SK-N-MC (cell line): Measurements from ENCODE around the gene MTHFS.

Experiments used
- DNase-seq: peaks from one replicate; pipeline ENCODE4 v3.0.0-alpha.2; 2011; ENCODE audit warnings: low read depth, low spot score
- H3K27ac ChIP-seq: fragments of 200-600 bp; sonication (generic); 2 replicates; pipeline ENCODE4 v1.5.1; 2016; ENCODE audit warnings: mixed run types
- H3K36me3 ChIP-seq: fragments of 200-600 bp; sonication (generic); 2 replicates; pipeline ENCODE4 v1.6.1; 2017; ENCODE audit warnings: antibody characterized with exemption, low read length, mixed read lengths; ENCODE audit not compliant: insufficient read depth
- H3K4me3 ChIP-seq: fragments of 200-600 bp; sonication (generic); 2 replicates; pipeline ENCODE4 v1.5.1; 2016
- H3K9ac ChIP-seq: fragments of 200-600 bp; sonication (generic); 2 replicates; pipeline ENCODE4 v1.8.0; 2017; ENCODE audit warnings: mixed run types, mixed read lengths; ENCODE audit not compliant: insufficient read length
- H3K9me3 ChIP-seq: fragments of 200-600 bp; sonication (generic); 2 replicates; pipeline ENCODE4 v1.6.1; 2017; ENCODE audit warnings: low read depth, mild to moderate bottlenecking, antibody characterized with exemption, low read length, moderate library complexity, mixed read lengths
- EZH2 ChIP-seq: fragments of 200-600 bp; sonication (generic); IDR thresholded peaks from one replicate; pipeline ENCODE4 v1.6.1; 2017; ENCODE audit warnings: antibody characterized with exemption
- FOXP2 ChIP-seq: optimal IDR thresholded peaks from 2 replicates; pipeline ENCODE3; 2011; ENCODE audit warnings: mild to moderate bottlenecking, moderate library complexity; ENCODE audit not compliant: insufficient read depth; ENCODE audit errors: extremely low read length, control extremely low read depth
- POLR2AphosphoS5 ChIP-seq: IDR thresholded peaks from 2 replicates; pipeline ENCODE4 v1.6.1; 2012; ENCODE audit warnings: mild to moderate bottlenecking, low read depth, low read length, borderline replicate concordance

MTHFS gene

GRCh38 chr15:79846539-79846938, 50.3 kb downstream of the MTHFS start:
- Histone ChIP-seq H3K27ac (no peak overlapping the region), H3K9me3 (no peaks in the 10 kb centered on the region), H3K36me3 (no peaks in the 10 kb centered on the region), H3K9ac (no peak overlapping the region), H3K4me3 (no peak overlapping the region)
- TF ChIP-seq POLR2AphosphoS5 (no peak), EZH2 (no peak), FOXP2 (no peak)
- DNase-seq = no peak

- no peak overlapping the region for H3K4me3 ChIP-seq
- H3K9me3 ChIP-seq = no peaks in the 10 kb centered on the region
- H3K9ac ChIP-seq = no peak overlapping the region
- DNase-seq = no peak
- no peak for TF ChIP-seq FOXP2
- no peak for TF ChIP-seq EZH2
- no peak for TF ChIP-seq POLR2AphosphoS5
- no peak overlapping the region for H3K27ac ChIP-seq
- no peaks in the 10 kb centered on the region for H3K36me3 ChIP-seq
These were observed 52.6 kb downstream of the MTHFS start for GRCh38 chr15:79844221-79844620.

GRCh38 chr15:79837846-79838245, 59.0 kb downstream of the MTHFS start:
- no peak overlapping the region for H3K4me3 ChIP-seq
- no peak overlapping the region for H3K27ac ChIP-seq
- no peak for DNase-seq
- H3K9ac ChIP-seq = no peak overlapping the region
- no peaks in the 10 kb centered on the region for H3K36me3 ChIP-seq
- no peak for TF ChIP-seq EZH2
- no peak for TF ChIP-seq FOXP2
- no peak for TF ChIP-seq POLR2AphosphoS5
- no peaks in the 10 kb centered on the region for H3K9me3 ChIP-seq

- H3K9ac ChIP-seq = no peak overlapping the region
- no peaks in the 10 kb centered on the region for H3K36me3 ChIP-seq
- DNase-seq = no peak
- no peaks in the 10 kb centered on the region for H3K9me3 ChIP-seq
- no peak for TF ChIP-seq POLR2AphosphoS5
- no peak for TF ChIP-seq EZH2
- TF ChIP-seq FOXP2 = no peak
- no peak overlapping the region for H3K27ac ChIP-seq
- H3K4me3 ChIP-seq = no peak overlapping the region
These were observed 62.3 kb downstream of the MTHFS start for GRCh38 chr15:79834495-79834894.

DNA sequence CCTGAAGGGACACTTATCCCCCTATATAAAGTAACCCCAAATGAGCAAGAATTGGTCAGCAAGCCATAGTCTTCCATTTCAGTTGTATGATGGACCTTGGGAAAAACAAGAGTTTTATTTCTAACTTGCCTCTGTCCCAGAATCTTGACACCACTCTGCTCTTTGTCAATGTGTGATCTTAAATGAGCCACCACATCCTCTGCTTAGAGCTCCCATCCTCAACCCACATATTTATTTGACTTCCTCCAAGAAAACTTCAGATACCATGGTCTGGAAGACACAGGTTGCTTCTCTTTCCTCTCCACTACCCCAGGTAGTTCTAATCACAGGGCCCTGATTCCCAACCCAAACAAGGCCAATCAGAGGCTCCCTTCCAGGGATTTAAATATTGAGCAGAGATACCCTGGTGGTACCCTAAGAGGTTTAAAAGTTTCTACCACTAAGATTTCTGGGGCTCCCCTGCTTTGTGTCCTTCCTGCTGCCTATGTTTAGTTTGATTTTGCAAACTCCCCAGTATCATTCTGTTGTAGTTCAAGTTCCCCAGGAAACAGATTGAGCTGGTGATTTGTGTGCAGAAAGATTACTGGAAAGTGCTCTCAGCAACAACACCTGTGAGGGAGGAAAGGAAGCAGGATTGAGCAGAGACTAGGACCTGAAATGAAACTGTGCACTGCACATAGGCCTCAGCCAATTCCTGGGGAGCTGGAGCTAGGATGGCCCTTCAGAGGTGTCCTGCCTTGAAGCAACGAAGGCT, 64.3 kb downstream of the MTHFS start:
- TF ChIP-seq POLR2AphosphoS5 = no peak
- TF ChIP-seq FOXP2 = no peak
- TF ChIP-seq EZH2 = no peak
- no peak overlapping the region for H3K4me3 ChIP-seq
- H3K9me3 ChIP-seq = no peaks in the 10 kb centered on the region
- DNase-seq = no peak
- H3K36me3 ChIP-seq = no peaks in the 10 kb centered on the region
- H3K9ac ChIP-seq = no peak overlapping the region
- no peak overlapping the region for H3K27ac ChIP-seq

DNA sequence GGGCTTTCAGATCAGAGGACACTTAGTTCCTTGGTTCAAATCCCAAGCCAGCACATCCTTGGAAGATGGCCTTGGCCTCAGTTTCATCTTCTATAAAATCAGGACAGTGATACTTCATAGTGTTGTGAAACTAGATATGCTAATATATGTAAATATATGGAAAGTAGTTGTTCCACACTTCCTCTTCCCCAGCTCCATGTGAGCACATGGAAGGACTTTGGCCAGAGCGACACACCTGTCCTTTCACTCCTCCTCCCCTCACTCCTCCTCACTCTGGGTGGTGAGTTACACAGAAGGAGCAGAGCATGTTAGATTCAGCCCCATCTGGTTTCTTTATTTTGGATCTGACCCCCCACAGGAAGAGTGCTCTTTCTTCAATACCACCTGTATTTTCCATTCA, 65.2 kb downstream of the MTHFS start:
- no peak for DNase-seq
- H3K4me3 ChIP-seq = no peak overlapping the region
- no peaks in the 10 kb centered on the region for H3K9me3 ChIP-seq
- H3K9ac ChIP-seq = no peak overlapping the region
- no peak overlapping the region for H3K27ac ChIP-seq
- H3K36me3 ChIP-seq = no peaks in the 10 kb centered on the region
- no peak for TF ChIP-seq POLR2AphosphoS5
- no peak for TF ChIP-seq FOXP2
- no peak for TF ChIP-seq EZH2

DNA sequence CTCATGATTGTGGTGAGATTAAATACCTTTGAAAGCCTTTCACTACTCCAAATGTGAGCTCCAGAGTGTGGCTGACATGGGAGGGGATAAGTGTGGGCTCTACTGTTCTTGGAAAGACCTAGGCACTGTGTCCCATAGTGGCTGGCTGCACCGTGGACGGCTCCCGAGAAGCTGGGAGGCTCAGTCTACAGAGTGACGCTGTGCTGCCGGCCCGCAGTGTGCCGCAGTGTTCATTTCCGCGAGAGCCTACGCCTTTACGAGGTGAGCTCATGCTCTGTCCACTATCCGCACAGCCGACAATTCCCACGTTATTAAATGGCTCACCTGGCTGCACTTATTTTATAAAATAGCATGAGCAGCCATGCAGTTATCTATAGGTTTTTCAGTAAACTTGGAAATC, 66.9 kb downstream of the MTHFS start:
- TF ChIP-seq EZH2 = no peak
- TF ChIP-seq FOXP2 = no peak
- no peak for TF ChIP-seq POLR2AphosphoS5
- Histone ChIP-seq H3K27ac (no peak overlapping the region), H3K9me3 (no peaks in the 10 kb centered on the region), H3K9ac (no peak overlapping the region), H3K36me3 (no peaks in the 10 kb centered on the region), H3K4me3 (no peak overlapping the region)
- DNase-seq = no peak

DNA sequence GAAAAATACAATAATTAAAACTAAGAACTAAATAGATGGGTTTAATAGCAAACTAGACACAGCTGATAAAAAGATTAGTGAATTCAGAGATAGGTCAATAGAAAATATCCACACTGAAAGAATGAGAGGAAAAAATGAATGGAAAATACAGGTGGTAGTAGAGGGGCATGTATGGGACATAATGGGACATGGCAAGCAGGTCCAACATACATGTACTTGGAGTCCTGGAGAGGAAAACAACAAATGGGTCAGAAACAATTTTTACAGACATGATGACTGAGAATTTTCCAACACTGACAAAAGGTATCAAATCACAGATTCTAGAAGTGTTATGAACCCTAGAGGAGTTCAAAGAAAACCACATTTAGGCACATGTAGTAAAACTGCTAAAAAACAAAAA, 68.4 kb downstream of the MTHFS start:
- no peak for TF ChIP-seq POLR2AphosphoS5
- TF ChIP-seq FOXP2 = no peak
- no peak for TF ChIP-seq EZH2
- DNase-seq = no peak
- Histone ChIP-seq H3K9me3 (no peaks in the 10 kb centered on the region), H3K9ac (no peak overlapping the region), H3K27ac (no peak overlapping the region), H3K36me3 (no peaks in the 10 kb centered on the region), H3K4me3 (no peak overlapping the region)

DNA sequence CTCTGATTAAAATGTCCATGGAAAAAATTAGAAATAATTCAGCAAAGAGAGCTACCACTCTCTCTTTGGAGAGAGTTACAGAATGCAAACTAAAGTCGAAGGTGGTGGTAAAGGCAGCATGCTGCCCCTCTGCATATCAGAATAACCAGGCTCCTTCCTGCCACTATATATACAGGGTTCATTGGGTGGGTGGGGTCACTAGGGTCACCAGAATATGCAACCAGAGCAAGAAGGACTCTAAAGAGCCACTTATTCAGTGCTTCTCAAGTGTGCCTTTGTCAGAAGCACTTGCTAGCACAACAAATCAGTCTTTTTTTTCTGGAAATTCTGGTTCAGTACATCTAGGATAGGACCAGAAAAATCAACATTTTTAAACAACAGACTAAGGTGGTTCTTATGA, 70.0 kb downstream of the MTHFS start:
- DNase-seq = no peak
- H3K9me3 ChIP-seq = no peaks in the 10 kb centered on the region
- TF ChIP-seq POLR2AphosphoS5 = no peak
- TF ChIP-seq FOXP2 = no peak
- H3K4me3 ChIP-seq = no peak overlapping the region
- no peak overlapping the region for H3K9ac ChIP-seq
- H3K36me3 ChIP-seq = no peaks in the 10 kb centered on the region
- H3K27ac ChIP-seq = no peak overlapping the region
